ENCODE results near the gene SMG5.
A peak's percentile ranks its signal among the peaks of the same experiment; 100 is the strongest.
"Not testable (repeated sequence)": the region's sequence is repeated elsewhere in the genome, so short reads cannot be mapped to it uniquely, and the experiment has no call there.

The SMG5 gene

DNA sequence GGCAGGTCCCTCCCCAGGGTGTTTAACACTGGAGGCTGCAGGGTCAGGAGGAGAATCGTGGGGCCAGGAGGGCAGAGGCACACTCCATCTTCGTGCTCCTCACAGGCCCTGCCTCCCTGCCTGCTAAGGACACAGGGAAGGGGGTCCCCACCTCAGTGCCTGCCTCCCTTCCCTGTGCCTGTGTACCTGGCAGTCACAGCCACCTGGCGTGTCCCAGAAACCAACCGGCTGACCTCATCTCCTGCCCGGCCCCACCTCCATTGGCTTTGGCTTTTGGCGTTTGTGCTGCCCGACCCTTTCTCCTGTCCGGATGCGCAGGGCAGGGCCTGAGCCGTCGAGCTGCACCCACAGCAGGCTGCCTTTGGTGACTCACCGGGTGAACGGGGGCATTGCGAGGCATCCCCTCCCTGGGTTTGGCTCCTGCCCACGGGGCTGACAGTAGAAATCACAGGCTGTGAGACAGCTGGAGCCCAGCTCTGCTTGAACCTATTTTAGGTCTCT is 41.3 kb downstream of the SMG5 start:
- no peak for DNase-seq

GRCh38 chr1:156238248-156238647 is 44.4 kb downstream of the SMG5 start:
- DNase-seq, result no peak

GRCh38 chr1:156236164-156236563 is 46.5 kb downstream of the SMG5 start:
- DNase-seq, result no peak

GRCh38 chr1:156233426-156234127 is 49.0 kb downstream of the SMG5 start:
- no peak for DNase-seq

- no peak for DNase-seq
Measured at GRCh38 chr1:156232201-156232894, 50.3 kb downstream of the SMG5 start.

- DNase-seq, result no peak
Measured at GRCh38 chr1:156230473-156230837, 52.2 kb downstream of the SMG5 start.

- DNase-seq, result no peak
Measured at GRCh38 chr1:156229809-156230472, 52.7 kb downstream of the SMG5 start.

DNA sequence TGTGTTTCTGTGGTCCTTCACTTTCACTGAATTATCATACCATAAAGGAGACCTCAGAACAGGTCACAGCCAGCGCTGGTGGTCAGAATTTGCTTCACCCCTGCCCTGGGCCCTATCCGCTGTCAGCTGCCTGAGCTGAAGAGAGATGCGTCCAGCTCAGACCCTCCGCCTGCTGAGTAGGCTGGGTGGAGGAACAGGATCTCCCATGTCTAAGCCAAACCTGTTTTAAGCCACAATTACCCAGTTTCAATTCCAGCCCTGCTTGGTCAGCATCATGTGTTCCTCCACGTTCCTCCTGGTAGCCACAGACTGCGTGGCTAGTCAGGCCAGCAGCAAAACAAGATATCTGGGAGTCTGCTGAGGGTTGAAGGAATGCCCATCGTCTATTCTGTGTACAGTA is 54.1 kb downstream of the SMG5 start:
- DNase-seq, result no peak

DNA sequence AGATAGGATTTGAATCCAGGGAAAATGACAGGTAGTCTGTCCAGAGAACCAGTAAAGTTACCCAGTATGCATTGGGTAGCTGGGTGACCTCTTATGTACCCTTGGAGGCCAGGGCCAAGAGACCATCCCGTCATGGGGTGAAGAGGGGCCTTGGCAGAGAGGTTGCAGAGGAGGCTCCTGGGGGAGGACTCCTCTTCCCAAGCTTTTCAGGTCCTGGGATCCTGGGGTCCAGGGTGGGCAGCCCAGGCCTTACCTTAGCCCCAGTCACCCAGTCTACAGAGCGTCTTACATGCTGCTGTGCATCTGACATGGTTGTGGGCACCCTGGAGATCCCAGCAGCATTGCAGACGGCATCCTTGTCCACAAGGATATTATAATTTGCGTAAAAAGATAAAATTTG is 55.8 kb downstream of the SMG5 start:
- DNase-seq, result no peak

- DNase-seq, result no peak
Measured at GRCh38 chr1:156226116-156226538, 56.5 kb downstream of the SMG5 start.

DNA sequence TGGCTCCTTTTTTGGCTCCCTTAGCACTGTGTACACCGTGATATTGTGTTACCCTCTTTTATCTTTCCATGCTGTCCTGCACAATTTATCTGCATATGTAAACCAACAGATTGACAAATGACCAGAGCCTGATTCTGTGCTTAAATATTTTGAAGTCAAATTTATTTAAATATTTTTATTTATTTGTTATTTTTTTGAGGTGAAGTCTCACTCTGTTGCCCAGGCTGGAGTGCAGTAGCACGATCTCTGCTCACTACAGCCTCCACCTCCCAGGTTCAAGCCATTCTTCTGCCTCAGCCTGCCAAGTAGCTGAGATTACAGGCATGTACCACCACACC is 57.0 kb downstream of the SMG5 start:
- no peak for DNase-seq

DNA sequence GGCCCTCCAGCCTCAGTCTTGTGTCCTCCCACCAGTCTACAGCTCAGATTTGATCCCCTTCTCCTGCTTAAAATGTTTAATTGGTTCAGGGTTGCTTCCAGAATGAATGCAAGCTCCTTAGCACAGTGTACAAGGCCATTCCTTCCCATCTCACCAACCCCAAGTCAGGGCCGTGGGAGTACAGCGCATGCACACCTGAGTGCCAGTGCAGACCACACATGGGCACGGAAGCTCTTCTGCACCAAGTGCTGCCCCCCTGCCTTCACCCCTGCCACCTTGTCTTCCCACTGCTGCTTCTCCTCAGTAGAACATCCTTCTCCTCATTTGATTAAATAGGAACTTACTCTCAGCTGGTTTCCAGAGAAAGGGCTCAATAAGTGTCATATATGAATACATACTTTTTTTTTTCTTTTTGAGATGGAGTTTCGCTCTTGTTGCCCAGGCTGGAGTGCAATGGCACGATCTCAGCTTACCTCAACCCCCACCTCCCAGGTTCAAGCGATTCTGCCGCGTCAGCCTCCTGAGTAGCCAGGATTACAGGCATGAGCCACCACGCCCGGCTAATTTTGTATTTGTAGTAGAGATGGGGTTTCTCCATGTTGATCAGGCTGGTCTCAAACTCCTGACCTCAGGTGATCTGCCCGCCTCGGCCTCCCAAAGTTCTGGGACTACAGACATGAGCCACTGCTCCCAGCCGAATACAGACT is 60.5 kb downstream of the SMG5 start:
- DNase-seq, result no peak

DNA sequence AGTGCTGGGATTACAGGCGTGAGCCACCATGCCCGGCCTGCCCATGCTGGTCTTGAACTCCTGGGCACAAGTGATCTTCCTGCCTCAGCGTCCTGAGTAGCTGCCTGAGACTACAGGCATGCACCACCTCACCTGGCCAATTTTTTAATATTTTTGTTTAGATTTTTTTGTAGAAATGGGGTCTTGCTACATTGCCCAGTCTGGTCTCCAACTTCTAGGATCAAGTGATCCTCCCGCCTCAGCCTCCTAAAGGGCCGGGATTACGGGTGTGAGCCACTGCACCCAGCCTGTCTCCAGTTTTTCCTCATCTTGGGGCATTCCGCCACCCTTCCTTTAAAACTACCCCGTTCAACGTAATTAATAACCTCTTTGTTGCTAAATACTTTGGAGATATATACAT is 62.4 kb downstream of the SMG5 start:
- no peak for DNase-seq

DNA sequence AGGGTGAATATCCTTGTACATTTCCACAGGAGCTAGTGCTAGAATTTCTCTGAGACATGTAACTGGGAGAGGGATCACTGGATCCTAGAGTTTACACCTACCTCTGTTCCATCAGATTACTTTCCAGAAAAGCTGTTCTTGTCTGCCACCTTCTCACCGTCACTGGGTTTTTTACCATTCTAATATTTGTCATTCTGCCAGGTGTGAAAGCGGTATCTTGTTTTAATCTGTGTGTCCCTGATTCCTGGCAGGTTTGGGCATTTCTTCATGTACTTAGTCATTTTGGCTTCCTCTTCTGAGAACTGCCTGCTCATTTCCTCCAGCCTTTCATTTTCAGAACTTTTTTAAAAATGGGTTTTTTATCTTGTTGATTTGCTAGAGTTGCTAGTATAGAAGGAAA is 64.8 kb downstream of the SMG5 start:
- no peak for DNase-seq

DNA sequence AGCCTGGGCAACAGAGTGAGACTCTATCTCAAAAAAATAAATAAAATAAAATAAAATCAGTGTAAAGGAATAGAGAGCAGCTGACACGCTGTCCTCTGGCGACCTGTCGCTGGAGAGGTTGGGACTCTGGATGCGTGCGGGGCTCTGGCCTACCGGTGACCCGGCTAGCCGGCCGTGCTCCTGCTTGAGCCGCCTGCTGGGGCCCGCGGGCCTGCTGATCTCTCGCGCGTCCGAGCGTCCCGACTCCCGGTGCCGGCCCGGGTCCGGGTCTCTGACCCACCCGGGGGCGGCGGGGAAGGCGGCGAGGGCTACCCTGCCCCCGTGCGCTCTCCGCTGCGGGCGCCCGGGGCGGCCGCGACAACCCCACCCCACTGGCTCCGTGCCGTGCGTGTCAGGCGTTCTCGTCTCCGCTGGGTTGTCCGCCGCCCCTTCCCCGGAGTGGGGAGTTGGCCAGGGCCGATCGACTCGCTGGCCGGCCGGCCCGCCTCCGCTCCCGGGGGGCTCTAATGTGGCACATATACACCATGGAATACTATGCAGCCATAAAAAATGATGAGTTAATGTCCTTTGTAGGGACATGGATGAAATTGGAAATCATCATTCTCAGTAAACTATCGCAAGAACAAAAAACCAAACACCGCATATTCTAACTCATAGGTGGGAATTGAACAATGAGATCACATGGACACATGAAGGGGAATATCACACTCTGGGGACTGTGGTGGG is 66.1 kb downstream of the SMG5 start:
- not testable (repeated sequence) for DNase-seq

DNA sequence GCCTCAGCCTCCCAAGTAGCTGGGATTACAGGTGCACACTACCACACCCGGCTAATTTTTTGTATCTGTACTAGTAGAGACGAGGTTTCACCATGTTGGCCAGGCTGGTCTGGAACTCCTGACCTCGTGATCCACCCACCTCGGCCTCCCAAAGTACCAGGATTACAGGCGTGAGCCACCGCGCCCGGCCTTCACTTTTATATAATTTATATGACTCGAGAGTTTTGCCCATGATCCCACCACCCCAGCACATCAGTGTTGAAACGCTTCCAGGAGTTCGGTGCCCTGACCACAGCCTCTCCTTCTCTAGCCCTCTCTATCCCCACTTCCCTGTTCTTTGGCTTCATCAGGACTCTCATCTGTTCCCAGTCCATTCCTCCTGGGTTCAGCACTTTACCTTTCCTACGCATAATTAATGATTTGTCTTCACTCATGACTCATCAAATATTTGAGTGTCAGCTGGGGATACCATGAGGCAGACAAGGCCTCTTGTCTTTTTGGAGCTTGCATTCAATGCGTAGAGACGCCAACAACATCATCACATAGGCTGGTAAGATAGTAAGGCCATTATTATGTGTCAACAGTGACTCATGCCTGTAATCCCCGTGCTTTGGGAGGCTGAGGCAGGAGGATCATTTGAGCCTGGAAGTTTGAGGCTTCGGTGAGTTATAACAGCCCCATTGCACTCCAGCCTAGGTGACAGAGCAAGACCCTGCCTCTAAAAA is 68.4 kb downstream of the SMG5 start:
- DNase-seq, result no peak

DNA sequence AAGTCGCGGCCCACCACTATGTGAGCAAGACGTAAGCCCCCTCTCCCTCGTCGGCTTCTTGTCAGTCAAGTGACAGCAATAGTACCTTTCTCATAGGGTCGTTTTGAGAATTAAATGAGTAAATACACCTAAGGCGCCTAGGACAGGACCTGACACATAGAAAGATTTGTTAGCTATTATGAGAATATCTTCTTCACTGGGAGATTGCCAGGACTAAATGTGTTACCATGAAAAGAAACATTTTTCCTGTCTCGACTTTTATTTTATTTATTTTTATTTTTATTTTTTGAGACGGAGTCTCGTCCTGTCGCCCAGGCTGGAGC is 69.0 kb downstream of the SMG5 start:
- DNase-seq, result no peak

- peak; percentile 93 for DNase-seq
Measured at GRCh38 chr1:156212833-156213643, 69.6 kb downstream of the SMG5 start, which contains the start of gene PMF1. TSS of gene PMF1 (plus strand) at chr1:156213007. CDS start at chr1:156213016, 9 bp downstream.

- no peak for DNase-seq
Measured at GRCh38 chr1:156212130-156212529, 70.5 kb downstream of the SMG5 start.

GRCh38 chr1:156211243-156211642 is 71.4 kb downstream of the SMG5 start:
- no peak for DNase-seq

DNA sequence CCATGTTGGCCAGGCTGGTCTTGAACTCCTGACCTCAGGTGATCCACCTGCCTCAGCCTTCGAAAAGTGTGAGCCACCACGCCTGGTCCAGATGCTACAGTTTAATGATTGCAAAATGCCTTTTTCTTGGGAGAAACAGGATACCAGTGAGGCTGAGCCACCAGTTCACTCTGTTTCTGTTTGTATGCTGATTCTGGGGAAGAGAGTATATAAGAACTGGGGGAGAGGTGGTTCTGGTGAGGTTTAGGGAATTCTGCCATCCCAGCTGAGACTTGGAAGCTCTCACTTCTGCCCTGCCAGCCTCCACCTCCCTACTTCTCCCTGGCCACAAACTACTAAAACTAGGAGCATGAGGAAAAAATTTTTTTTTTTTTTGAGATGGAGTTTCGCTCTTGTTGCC is 77.9 kb downstream of the SMG5 start:
- no peak for DNase-seq
